SK-N-MC (cell line): Measurements from ENCODE around the gene JMJD1C.

Experiments used
- EZH2 ChIP-seq: fragments of 200-600 bp; sonication (generic); IDR thresholded peaks from one replicate; pipeline ENCODE4 v1.6.1; 2017; ENCODE audit warnings: antibody characterized with exemption
- FOXP2 ChIP-seq: optimal IDR thresholded peaks from 2 replicates; pipeline ENCODE3; 2011; ENCODE audit warnings: mild to moderate bottlenecking, moderate library complexity; ENCODE audit not compliant: insufficient read depth; ENCODE audit errors: extremely low read length, control extremely low read depth
- POLR2AphosphoS5 ChIP-seq: IDR thresholded peaks from 2 replicates; pipeline ENCODE4 v1.6.1; 2012; ENCODE audit warnings: mild to moderate bottlenecking, low read depth, low read length, borderline replicate concordance

DNA sequence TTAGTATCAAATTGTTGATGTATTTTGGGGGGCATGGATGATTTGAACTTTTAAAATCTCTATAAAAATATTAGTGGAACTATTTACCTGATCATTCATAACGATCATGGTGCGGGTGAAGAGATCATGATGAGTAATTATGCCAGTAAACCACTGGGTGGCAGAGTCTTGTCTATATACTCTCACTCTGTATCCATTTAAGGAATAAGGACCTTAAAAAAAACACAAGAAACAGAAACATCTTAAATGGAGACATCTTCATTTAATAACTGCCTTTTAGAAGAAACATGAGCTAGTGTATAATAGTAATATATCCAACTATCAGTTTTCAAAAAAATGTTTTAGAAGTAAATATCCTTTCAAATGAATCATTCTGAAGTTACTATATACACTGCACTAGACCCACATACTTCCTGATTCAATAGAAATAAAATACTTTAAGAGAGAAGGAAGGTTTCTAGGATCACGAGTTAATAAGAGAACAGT lies 248.6 kb downstream of the JMJD1C start:
- TF ChIP-seq POLR2AphosphoS5 (no peak), EZH2 (no peak), FOXP2 (no peak)
